H7 (cell line): ENCODE data around the gene OR2C3. TPM values are rescaled to one million over a fixed set of nuclear protein-coding genes. Genes with fewer than 3 reads are reported as not detected.
"Not testable (repeated sequence)": the region's sequence is repeated elsewhere in the genome, so short reads cannot be mapped to it uniquely, and the experiment has no call there.

Experiments
- DNase-seq: peaks from one replicate; pipeline ENCODE4 v3.0.0; 2012
- H3K27me3 ChIP-seq: 2 replicates; pipeline ENCODE4 v1.6.0; 2011; ENCODE audit warnings: mild to moderate bottlenecking, low read length; ENCODE audit not compliant: control insufficient read depth, insufficient read depth
- H3K36me3 ChIP-seq: replicated peaks from 2 replicates; pipeline ENCODE4 v1.5.1; 2011; ENCODE audit warnings: low read length; ENCODE audit not compliant: control insufficient read depth, insufficient read depth
- H3K4me3 ChIP-seq: 2 replicates; pipeline ENCODE4 v1.5.1; 2011; ENCODE audit warnings: low read depth, mild to moderate bottlenecking, control low read depth, low read length, moderate library complexity; ENCODE audit not compliant: insufficient read depth
- total RNA-seq: library from RNA; depleted of rRNA; stranded (reverse); fragments of >200 nt; shearing (Covaris generic); gene quantifications from 2 replicates; pipeline ENCODE4 v1.2.3, GENCODE V29; 2014

Gene OR2C3
- total RNA-seq, 1 experiment from 2014 or later = not detected

DNA sequence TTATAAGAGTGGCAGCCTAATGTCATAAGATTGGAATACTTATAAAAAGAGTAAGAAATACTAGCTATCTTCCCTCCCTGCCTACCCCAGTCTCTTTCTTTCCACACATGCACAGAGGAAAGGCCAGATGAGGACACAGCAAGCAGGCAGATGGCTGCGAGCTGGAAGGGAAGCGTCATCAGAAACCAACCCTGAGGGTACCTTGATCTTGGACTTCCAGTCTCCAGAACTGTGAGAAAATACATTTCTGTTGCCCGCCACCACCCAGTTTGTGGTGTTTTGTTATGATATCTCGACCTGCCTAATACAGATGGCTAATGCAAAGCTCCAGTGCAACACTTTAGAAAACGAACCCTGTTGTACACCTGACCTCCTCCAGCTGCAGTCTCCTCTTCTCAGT is 2.3 kb upstream of the OR2C3 start:
- Histone ChIP-seq H3K4me3 (no peak overlapping the region), H3K36me3 (no peaks in the 10 kb centered on the region), H3K27me3 (no peaks in the 10 kb centered on the region)
- no peak for DNase-seq

DNA sequence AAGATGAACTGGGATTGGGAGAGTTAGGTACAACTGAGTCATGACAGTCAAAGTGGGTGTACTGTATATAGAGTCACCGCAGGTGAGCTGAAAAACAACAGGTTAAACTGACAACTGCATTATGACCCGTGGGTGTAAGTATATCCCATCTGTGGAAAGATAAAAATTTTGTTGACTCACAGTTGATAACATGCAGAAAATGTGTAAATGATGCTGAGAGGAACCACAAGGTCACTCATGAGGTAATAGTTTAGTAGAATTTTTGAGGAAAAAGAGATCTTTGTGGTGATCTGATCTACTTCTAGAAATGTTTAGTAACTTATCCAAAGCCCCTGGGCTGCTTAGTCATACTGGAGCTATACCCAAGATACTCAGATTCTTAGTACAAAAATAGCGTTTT is 838 bp downstream of the OR2C3 start:
- H3K36me3 ChIP-seq = no peaks in the 10 kb centered on the region
- H3K27me3 ChIP-seq = no peaks in the 10 kb centered on the region
- DNase-seq = no peak
- no peak overlapping the region for H3K4me3 ChIP-seq

DNA sequence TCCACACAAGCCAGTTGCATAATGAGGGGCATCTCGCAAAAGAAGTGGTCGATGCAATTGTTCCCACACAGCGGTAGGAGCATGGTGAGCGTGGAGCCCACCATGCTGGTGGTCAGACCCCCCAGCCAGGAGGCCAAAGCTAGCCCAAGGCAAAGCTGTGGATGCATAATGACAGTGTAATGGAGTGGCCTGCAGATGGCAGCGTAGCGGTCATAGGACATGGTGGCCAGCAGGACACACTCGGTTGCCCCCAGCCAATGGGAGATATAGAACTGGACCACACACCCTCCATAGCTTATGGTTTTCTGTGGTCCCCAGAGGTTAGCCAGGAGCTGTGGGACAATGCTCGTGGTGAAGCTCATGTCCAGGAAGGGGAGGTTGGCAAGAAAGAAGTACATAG is 4.3 kb downstream of the OR2C3 start:
- Histone ChIP-seq H3K36me3 (no peaks in the 10 kb centered on the region), H3K27me3 (no peaks in the 10 kb centered on the region), H3K4me3 (no peak overlapping the region)
- DNase-seq = peak; percentile 47

DNA sequence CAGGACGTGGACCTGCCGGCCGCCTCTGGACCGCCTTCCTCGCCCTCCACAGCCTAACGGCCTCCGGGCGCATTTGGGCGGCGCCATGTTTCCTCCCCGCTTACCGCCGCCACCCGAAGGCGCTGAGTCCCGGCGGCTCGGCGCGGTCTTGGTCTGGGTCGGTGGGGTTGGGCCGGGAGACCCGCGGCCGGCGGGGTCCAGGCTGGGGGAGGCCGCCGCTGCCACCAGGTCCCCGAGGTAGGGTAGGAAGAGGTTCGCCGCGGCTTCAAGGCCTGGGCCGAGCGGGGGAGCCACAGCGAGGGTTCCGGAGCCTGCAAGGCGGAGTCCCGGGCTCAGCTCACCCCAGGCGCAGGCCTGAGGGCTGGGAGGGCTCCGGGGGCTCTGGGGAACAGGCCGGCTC is 5.5 kb downstream of the OR2C3 start:
- DNase-seq = peak; percentile 25
- Histone ChIP-seq H3K4me3 (no peak overlapping the region), H3K36me3 (no peaks in the 10 kb centered on the region), H3K27me3 (no peaks in the 10 kb centered on the region)

DNA sequence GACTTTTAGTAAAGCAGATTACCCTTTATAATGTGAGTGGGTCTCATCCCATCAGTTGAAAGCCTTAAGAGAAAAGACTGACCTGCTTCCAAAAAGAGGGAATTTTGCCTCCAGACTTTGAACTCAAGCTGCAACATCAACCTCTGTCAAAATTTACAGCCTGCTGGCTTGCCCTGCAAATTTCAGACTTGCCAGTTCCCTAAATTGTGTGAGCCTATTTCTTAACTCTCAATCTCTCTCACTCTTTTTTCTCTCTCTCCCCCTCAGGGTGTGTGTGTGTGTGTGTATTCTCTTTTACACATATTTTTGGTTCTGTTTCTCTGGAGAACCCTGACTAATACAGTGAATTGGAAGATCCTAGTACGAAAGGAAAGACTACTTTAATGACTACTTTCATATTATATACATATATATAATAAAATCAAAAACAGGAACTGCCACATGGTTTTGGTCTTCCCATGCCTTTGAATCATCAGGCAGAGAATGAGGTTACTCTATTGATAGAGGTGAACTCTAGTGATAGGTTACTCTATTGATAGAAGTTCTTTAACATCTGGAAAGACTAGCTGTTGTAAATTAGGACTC is 6.4 kb downstream of the OR2C3 start:
- no peak for DNase-seq
- no peaks in the 10 kb centered on the region for H3K27me3 ChIP-seq
- no peak overlapping the region for H3K4me3 ChIP-seq
- no peaks in the 10 kb centered on the region for H3K36me3 ChIP-seq

DNA sequence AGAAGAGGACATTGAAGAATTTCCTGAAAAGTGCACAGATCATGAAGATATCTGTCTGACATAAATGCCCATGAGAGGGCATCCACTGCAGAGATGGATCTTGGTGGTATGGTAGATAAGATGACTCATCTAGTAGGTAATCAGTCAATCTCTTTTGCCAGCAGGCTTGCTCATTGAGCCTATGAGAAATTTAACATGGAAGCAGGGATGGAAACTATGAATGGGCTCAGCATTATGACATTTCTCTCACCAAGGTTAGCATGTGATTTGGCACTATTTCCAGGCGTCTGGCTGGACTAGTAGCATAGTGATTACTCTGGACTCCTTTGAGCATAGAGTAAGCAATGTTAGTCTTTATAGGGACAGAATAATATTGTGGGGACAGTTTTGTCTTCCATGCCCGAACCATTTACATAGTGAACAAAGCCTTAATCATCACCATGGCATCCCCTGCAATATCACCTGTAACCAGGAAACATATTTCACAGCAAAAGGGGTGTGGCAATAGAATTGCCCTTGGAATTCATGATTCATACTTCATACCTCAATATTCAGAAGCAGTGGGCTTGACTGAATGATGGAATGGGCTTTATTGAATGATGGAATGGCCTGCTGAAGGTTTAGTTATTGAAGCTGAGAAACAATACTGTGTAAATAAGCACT is 7.3 kb downstream of the OR2C3 start:
- DNase-seq = no peak
- Histone ChIP-seq H3K27me3 (no peaks in the 10 kb centered on the region), H3K4me3 (no peak overlapping the region), H3K36me3 (no peaks in the 10 kb centered on the region)

DNA sequence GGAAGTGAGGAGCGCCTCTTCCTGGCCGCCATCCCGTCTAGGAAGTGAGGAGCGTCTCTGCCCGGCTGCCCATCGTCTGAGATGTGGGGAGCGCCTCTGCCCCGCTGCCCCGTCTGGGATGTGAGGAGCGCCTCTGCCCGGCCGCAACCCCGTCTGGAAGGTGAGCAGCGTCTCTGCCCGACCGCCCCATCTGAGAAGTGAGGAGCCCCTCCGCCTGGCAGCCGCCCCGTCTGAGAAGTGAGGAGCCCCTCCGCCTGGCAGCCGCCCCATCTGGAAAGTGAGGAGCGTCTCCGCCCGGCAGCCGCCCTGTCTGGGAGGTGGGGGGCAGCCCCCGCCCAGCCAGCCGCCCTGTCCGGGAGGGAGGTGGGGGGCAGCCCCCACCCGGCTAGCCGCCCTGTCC is 14.4 kb downstream of the OR2C3 start:
- not testable (repeated sequence) for DNase-seq, H3K27me3 ChIP-seq, H3K4me3 ChIP-seq, H3K36me3 ChIP-seq

DNA sequence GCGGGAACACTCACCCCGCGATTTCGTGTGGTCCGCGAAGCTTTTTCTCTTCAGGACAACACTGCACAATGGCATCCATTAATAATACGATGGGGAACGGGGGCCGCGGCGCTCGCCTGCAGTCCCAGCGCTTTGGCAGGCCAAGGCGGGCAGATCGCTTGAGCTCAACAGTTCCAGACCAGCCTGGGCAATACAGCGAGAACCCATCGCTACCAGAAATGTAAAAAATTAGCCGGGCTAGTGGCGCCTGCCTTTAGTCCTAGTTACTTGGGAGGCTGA is 17.7 kb downstream of the OR2C3 start:
- H3K4me3 ChIP-seq = no peak overlapping the region
- no peaks in the 10 kb centered on the region for H3K27me3 ChIP-seq
- DNase-seq = no peak

DNA sequence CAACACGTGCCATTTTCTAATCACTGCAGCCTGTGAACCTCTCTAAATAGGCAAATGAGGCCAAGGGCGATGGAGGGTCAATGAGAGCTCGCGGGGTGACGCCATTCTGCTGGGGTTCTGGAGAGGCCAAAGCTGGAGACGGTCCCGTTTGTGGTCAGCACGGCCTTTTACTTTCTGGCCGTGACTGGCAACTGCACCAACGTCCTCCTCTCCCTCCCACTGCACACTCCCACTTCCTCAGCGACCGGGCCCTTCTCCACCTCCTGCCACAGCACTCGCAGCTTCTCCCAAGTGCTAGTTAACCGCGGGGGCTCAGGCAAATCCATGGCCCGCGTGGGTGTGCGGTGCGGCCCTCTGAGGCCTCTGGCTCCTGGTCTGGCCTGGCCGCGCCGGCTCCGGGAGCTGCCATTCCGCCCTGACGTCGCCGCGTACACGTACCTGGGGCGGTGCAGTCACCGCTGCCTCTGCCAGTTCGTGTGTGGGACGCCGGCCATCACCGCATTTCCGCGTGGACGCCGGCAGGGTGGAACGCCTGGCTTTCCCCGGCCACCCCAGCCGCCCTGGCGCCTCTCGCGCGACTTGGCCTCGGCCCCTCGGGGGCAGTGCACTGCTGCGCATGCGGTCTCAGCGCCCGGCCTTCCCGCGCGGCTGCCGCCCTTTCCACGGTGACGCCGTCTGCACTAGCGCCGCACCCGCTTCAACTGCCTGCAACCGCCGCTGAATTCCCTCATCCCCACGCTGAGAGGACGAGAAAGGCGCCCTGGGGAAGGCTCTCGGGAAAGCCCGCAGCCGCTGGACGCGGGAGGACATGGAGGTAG is 18.2 kb downstream of the OR2C3 start:
- Histone ChIP-seq H3K4me3 (no peak overlapping the region), H3K36me3 (no peaks in the 10 kb centered on the region), H3K27me3 (no peaks in the 10 kb centered on the region)
- peak; percentile 28 for DNase-seq

More for the DNA sequence above, 17.7 kb downstream of the OR2C3 start:
- no peaks in the 10 kb centered on the region for H3K36me3 ChIP-seq

DNA sequence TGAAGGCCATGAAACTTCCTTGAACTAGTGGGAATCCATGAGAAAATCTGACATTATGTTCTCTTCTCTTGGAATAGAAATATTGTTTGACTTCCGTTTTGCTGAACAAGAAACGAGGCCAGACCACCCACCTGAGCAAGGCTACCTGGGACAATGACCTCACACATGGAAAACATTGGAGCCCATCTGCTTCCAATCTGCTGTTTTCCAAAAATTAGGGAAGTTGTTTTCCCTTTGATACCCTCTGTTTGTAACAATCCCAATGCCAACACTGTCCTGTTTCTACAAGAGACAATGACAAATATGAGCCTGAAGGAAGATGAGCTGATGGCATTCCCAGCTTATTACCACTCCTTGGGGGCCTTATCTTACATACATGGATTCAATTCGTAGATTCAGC is 29.4 kb downstream of the OR2C3 start:
- Histone ChIP-seq H3K36me3 (no peaks in the 10 kb centered on the region), H3K27me3 (no peaks in the 10 kb centered on the region), H3K4me3 (no peak overlapping the region)
- no peak for DNase-seq

DNA sequence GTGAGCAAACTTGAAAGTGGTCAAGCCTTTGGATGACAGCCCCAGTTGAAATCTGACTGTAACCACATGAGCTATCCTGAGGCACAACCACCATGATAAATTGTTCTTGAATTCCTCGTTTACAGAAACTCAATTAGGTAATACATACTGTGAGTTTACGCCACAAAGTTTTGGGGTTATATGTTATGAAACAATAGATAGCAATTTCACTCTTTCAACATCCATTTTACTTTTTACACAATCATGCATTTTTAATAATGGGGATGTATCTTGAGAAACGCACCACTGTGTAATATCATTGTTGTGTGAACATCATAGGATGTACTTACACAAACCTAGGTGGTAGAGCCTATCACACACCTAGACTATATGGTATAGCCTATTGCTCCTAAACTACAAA is 35.4 kb downstream of the OR2C3 start:
- DNase-seq = no peak
- no peak overlapping the region for H3K4me3 ChIP-seq
- H3K27me3 ChIP-seq = no peaks in the 10 kb centered on the region
- H3K36me3 ChIP-seq = no peaks in the 10 kb centered on the region

DNA sequence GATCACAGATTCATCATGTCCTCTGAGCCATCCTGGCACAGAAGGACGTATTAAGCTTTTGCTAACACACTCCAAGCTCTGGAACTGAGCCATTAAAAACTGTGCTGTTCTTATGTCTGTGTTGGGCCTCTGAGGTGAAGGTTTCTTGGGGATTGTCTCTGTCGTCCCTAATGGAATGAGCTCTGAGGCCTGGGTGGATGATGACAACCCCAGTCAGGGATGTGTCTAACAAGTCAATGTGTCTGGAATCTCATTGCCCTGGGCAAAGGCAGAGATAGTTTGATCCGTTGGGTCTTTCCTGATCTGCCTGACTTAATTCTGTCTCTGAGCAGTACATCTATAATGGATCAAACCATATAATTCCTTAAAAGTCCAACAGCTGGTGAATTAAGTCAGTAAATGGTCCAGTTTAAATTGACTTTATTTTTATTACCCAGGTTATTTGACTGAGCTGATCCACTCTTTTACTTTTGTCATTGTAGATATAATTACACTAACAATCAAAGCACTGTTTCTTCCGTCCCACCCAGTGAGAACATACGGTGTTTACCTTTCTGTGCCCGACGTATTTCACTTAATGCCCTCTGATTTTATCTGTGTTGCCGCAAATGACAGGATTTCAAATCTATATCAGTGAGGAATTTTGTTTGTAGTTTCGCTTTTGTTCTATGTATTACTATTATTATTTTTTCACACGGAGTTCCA is 39.5 kb downstream of the OR2C3 start:
- H3K27me3 ChIP-seq = no peaks in the 10 kb centered on the region
- DNase-seq = no peak

DNA sequence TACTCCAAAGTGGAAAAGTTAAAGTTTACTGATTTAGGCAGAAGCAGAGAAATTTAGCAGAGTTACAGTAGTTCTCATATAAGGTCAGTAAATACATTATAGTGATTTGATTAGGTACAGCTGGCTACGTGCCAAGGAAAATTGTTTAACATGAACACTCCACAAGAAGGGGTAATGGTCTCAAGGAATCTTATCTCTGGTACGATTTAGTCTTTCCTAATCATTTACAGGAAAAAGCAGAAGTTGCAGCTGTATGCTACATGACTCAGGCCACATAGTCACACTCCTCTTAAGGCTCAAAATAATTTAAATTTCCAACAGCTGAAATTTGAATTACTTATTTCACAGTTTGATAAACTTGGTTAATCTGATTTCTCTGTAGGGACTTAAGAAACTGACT is 41.5 kb downstream of the OR2C3 start:
- H3K4me3 ChIP-seq = no peak overlapping the region
- no peaks in the 10 kb centered on the region for H3K36me3 ChIP-seq
- DNase-seq = no peak
- H3K27me3 ChIP-seq = no peaks in the 10 kb centered on the region

More for the DNA sequence above, 39.5 kb downstream of the OR2C3 start:
- H3K4me3 ChIP-seq = no peak overlapping the region
- no peaks in the 10 kb centered on the region for H3K36me3 ChIP-seq

DNA sequence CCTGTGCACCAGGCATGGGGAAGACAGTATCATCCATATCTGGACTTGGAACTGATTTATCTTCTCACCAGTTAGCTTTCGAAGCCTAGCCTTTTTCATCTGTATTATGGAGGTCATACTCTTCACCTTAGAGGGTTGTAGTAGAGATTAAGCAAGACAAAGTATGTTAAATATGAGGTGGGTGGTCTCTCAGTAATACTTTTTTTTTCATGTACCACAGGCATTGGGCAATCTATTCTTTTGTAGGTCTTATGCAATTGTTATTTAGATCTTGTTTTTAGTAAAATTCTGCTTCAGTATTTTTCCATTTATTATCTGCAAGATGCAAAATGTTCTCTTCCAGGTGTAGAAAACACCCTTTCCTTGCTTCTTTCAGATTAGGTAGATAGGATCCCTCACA is 43.1 kb downstream of the OR2C3 start:
- Histone ChIP-seq H3K36me3 (no peaks in the 10 kb centered on the region), H3K27me3 (no peaks in the 10 kb centered on the region), H3K4me3 (no peak overlapping the region)
- no peak for DNase-seq

DNA sequence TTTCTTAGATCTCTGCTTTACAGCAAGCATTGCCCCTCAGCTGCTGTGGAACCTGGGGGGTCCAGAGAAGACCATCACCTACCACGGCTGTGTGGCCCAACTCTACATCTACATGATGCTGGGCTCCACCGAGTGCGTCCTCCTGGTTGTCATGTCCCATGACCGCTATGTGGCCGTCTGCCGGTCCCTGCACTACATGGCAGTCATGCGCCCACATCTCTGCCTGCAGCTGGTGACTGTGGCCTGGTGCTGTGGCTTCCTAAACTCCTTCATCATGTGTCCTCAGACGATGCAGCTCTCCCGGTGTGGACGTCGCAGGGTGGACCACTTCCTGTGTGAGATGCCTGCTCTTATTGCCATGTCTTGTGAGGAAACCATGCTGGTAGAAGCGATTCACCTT is 44.9 kb downstream of the OR2C3 start:
- DNase-seq = no peak
- no peaks in the 10 kb centered on the region for H3K36me3 ChIP-seq
- no peaks in the 10 kb centered on the region for H3K27me3 ChIP-seq
- H3K4me3 ChIP-seq = no peak overlapping the region
